DND-41 (cell line): Measurements from ENCODE around the gene NRARP.
"Not testable (repeated sequence)": the region's sequence is repeated elsewhere in the genome, so short reads cannot be mapped to it uniquely, and the experiment has no call there.

ENCODE experiments used
- CTCF ChIP-seq: IDR thresholded peaks from 2 replicates; pipeline ENCODE4 v1.5.1; 2012; ENCODE audit warnings: borderline replicate concordance, low read length, moderate library complexity, mild to moderate bottlenecking; ENCODE audit not compliant: poor library complexity, severe bottlenecking; ENCODE audit errors: extremely low read depth
- EZH2 ChIP-seq: IDR thresholded peaks from 3 replicates; pipeline ENCODE4 v1.6.1; 2012; ENCODE audit warnings: borderline replicate concordance, low read depth, mild to moderate bottlenecking, moderate library complexity, low read length, inconsistent platforms; ENCODE audit not compliant: severe bottlenecking

GRCh38 chr9:137327641-137328550 is 25.8 kb upstream of the NRARP start:
- TF ChIP-seq CTCF, EZH2: not testable (repeated sequence)
